HCT116 (cell line): ENCODE data around the gene CYP2A13. TPM values are rescaled to one million over a fixed set of nuclear protein-coding genes. Genes with fewer than 3 reads are reported as not detected.

Experiments
- ATAC-seq: fragments of 200-7000 bp; cut with Tn5 transposase; 2 replicates; pipeline ENCODE4 v1.9.1; 2020; ENCODE audit warnings: mild to moderate bottlenecking, moderate library complexity
- BruUV-seq: library from RNA; stranded (reverse); fragments of 400-500 nt; replicated peaks from 2 replicates; lab custom pipeline; 2021; lab: Mats Ljungman, UMichigan
- CTCF ChIA-PET: fragments of 300-600 bp; sonication (Branson Sonifier 250); formaldehyde crosslinking; loops from one replicate; lab custom pipeline; 2021; ENCODE audit warnings: antibody characterized with exemption; lab: Charles Lee
- POLR2A ChIA-PET: fragments of 300-600, 350-600 bp; sonication (Branson Sonifier 250); formaldehyde crosslinking; loops from one replicate; lab custom pipeline; 2021; ENCODE audit warnings: antibody characterized with exemption; lab: Charles Lee
- RAD21 ChIA-PET, 2 experiments: fragments of 300-600 bp; sonication (Branson Sonifier 250); formaldehyde crosslinking; loops; one replicate each; lab custom pipeline; 2023; ENCODE audit warnings: low total read pairs in 2 of 2; ENCODE audit not compliant: uncharacterized antibody in 2 of 2, unreplicated experiment in 2 of 2, low non-redundant PET in 1 of 2; lab: Charles Lee
- DNase-seq: peaks from one replicate; pipeline ENCODE4 v3.0.0-alpha.2; 2010; ENCODE audit warnings: low read depth, low spot score
- H2AFZ ChIP-seq: fragments of 200-600 bp; shearing (Covaris generic), sonication (generic); 2 replicates; pipeline ENCODE4 v1.6.1; 2017; ENCODE audit warnings: low read depth, mixed run types, mixed read lengths, antibody characterized with exemption, low read length; ENCODE audit not compliant: poor library complexity, severe bottlenecking
- H3K27ac ChIP-seq: 2 replicates; pipeline ENCODE4 v1.5.1; 2012; ENCODE audit warnings: low read depth, low read length
- H3K27me3 ChIP-seq: fragments of 200-600 bp; sonication (generic); 2 replicates; pipeline ENCODE4 v1.6.1; 2016; ENCODE audit warnings: mixed run types, low read length, mixed read lengths; ENCODE audit not compliant: insufficient read depth
- H3K36me3 ChIP-seq, 2 experiments: fragments of 200-500 bp in 1 of 2; fragments of 200-600 bp in 1 of 2; sonication (Bioruptor generic) in 1 of 2; sonication (generic) in 1 of 2; 2 replicates each; pipeline versions ENCODE4 v1.5.1 to v1.6.1; 2014 to 2016; ENCODE audit warnings: low read length in 2 of 2, inconsistent platforms in 1 of 2, mixed read lengths in 1 of 2, mixed run types in 1 of 2; ENCODE audit not compliant: insufficient read depth in 2 of 2, control insufficient read depth in 1 of 2
- H3K4me1 ChIP-seq, 2 experiments: fragments of 200-600 bp in 1 of 2; sonication (generic) in 1 of 2; 2 replicates each; pipeline versions ENCODE4 v1.5.1 to v1.6.1; 2012 to 2017; ENCODE audit warnings: low read length in 2 of 2, inconsistent platforms in 1 of 2, mild to moderate bottlenecking in 1 of 2, mixed read lengths in 1 of 2, mixed run types in 1 of 2, moderate library complexity in 1 of 2; ENCODE audit not compliant: insufficient read depth in 2 of 2, control insufficient read depth in 1 of 2
- H3K4me2 ChIP-seq: fragments of 200-600 bp; sonication (generic); 2 replicates; pipeline ENCODE4 v1.6.1; 2017; ENCODE audit warnings: mixed run types, low read length, mixed read lengths
- H3K4me3 ChIP-seq, 2 experiments: fragments of 200-600 bp in 1 of 2; sonication (generic) in 1 of 2; replicated peaks in 1 of 2; 2 replicates each; pipeline ENCODE4 v1.5.1; 2011 to 2016; ENCODE audit warnings: low read length in 2 of 2, control low read depth in 1 of 2, low read depth in 1 of 2, mild to moderate bottlenecking in 1 of 2, mixed read lengths in 1 of 2, mixed run types in 1 of 2
- H3K79me2 ChIP-seq: fragments of 200-600 bp; sonication (generic); 2 replicates; pipeline ENCODE4 v1.6.1; 2017; ENCODE audit warnings: mild to moderate bottlenecking, mixed run types, low read length, moderate library complexity, mixed read lengths; ENCODE audit not compliant: insufficient read depth
- H3K9ac ChIP-seq: fragments of 200-600 bp; sonication (generic); 2 replicates; pipeline ENCODE4 v1.6.1; 2016; ENCODE audit warnings: low read length, mixed read lengths
- H3K9me2 ChIP-seq: fragments of 200-600 bp; sonication (generic), shearing (Covaris generic); 2 replicates; pipeline ENCODE4 v1.6.1; 2017; ENCODE audit warnings: mixed run types, mild to moderate bottlenecking, moderate library complexity; ENCODE audit not compliant: insufficient read depth
- H3K9me3 ChIP-seq, 2 experiments: fragments of 200-500 bp in 1 of 2; fragments of 200-600 bp in 1 of 2; sonication (Bioruptor generic) in 1 of 2; sonication (generic) in 1 of 2; 2 replicates each; pipeline ENCODE4 v1.6.1; 2014 to 2017; ENCODE audit warnings: low read length in 2 of 2, mixed read lengths in 2 of 2, inconsistent platforms in 1 of 2, low read depth in 1 of 2, mild to moderate bottlenecking in 1 of 2, mixed run types in 1 of 2, moderate library complexity in 1 of 2; ENCODE audit not compliant: control insufficient read depth in 1 of 2, insufficient read depth in 1 of 2
- H4K20me1 ChIP-seq: fragments of 200-600 bp; sonication (generic), shearing (Covaris generic); 2 replicates; pipeline ENCODE4 v1.6.1; 2017; ENCODE audit warnings: mixed run types, mild to moderate bottlenecking, moderate library complexity; ENCODE audit not compliant: insufficient read depth
- ATF3 ChIP-seq: IDR thresholded peaks from 2 replicates; pipeline ENCODE4 v1.6.1; 2012
- CBX3 ChIP-seq: IDR thresholded peaks from 2 replicates; pipeline ENCODE4 v1.6.1; 2012; ENCODE audit warnings: low read depth
- CEBPB ChIP-seq: IDR thresholded peaks from 2 replicates; pipeline ENCODE4 v1.6.1; 2012; ENCODE audit warnings: low read depth
- CTCF ChIP-seq, 3 experiments: fragments of 200-600 bp in 1 of 3; sonication (generic) in 1 of 3; IDR thresholded peaks in 2 of 3; conservative IDR thresholded peaks in 1 of 3; 2 replicates each; pipeline ENCODE4 v1.5.1; 2012 to 2017; ENCODE audit warnings: low read depth in 2 of 3, low read length in 2 of 3, antibody characterized with exemption in 1 of 3, borderline replicate concordance in 1 of 3, control low read depth in 1 of 3, mild to moderate bottlenecking in 1 of 3, mixed read lengths in 1 of 3, mixed run types in 1 of 3, moderate library complexity in 1 of 3; ENCODE audit not compliant: insufficient read depth in 1 of 3
- EGR1 ChIP-seq: IDR thresholded peaks from 2 replicates; pipeline ENCODE4 v1.6.1; 2012; ENCODE audit warnings: low read depth
- ELF1 ChIP-seq: IDR thresholded peaks from 2 replicates; pipeline ENCODE4 v1.6.1; 2012; ENCODE audit warnings: low read depth, borderline replicate concordance
- EZH2 ChIP-seq: fragments of 200-600 bp; sonication (generic); IDR thresholded peaks from 2 replicates; pipeline ENCODE4 v1.6.1; 2017; ENCODE audit warnings: antibody characterized with exemption, mixed run types
- JUND ChIP-seq: IDR thresholded peaks from 2 replicates; pipeline ENCODE4 v1.6.1; 2012
- POLR2A ChIP-seq: IDR thresholded peaks from 2 replicates; pipeline ENCODE4 v1.7.0; 2011; ENCODE audit warnings: borderline replicate concordance; ENCODE audit not compliant: insufficient read depth, insufficient read length; ENCODE audit errors: extremely low read depth
- POLR2AphosphoS5 ChIP-seq: IDR thresholded peaks from 2 replicates; pipeline ENCODE4 v1.6.1; 2011; ENCODE audit warnings: mild to moderate bottlenecking, low read depth, low read length, moderate library complexity
- RAD21 ChIP-seq: IDR thresholded peaks from 2 replicates; pipeline ENCODE4 v1.6.1; 2012; ENCODE audit warnings: low read depth, mild to moderate bottlenecking
- SP1 ChIP-seq: IDR thresholded peaks from 2 replicates; pipeline ENCODE4 v1.6.1; 2012; ENCODE audit warnings: low read depth
- SRF ChIP-seq: IDR thresholded peaks from 2 replicates; pipeline ENCODE4 v1.6.1; 2012; ENCODE audit warnings: low read depth
- TCF7L2 ChIP-seq: IDR thresholded peaks from 2 replicates; pipeline ENCODE4 v1.7.0; 2011; ENCODE audit warnings: borderline replicate concordance, inconsistent platforms; ENCODE audit not compliant: insufficient read depth, insufficient read length; ENCODE audit errors: extremely low read depth
- YY1 ChIP-seq: IDR thresholded peaks from 2 replicates; pipeline ENCODE4 v1.6.1; 2011; ENCODE audit warnings: low read length, low read depth, moderate library complexity, mild to moderate bottlenecking; ENCODE audit not compliant: insufficient replicate concordance; ENCODE audit errors: extremely low read depth
- ZFX ChIP-seq: fragments of 450-650 bp; IDR thresholded peaks from 2 replicates; pipeline ENCODE4 v1.6.1; 2017
- ZNF274 ChIP-seq: fragments of 200-500 bp; sonication (Bioruptor generic); IDR thresholded peaks from 2 replicates; pipeline ENCODE4 v1.6.1; 2014; ENCODE audit warnings: mild to moderate bottlenecking, low read depth, low read length, inconsistent platforms
- intact Hi-C: fragments of 100-400 bp; cut with micrococcal nuclease; formaldehyde crosslinking; loops from 2 replicates; pipeline ENCODE4 v1.10.0; 2022
- total RNA-seq: library from RNA; stranded (reverse); gene quantifications from one replicate; pipeline ENCODE4 v1.2.1, GENCODE V29; 2021; ENCODE audit not compliant: unreplicated experiment
- TF ChIP-seq, protein P1 (sequence below): IDR thresholded peaks from 2 replicates; pipeline ENCODE4 v1.6.1; 2012; ENCODE audit warnings: low read depth

CYP2A13 gene
- total RNA-seq, 1 experiment from 2014 or later = not detected

GRCh38 chr19:41085748-41086415 lies 2.4 kb upstream of the CYP2A13 start:
- Histone ChIP-seq H3K9me2 (no peaks in the 10 kb centered on the region; the same call in 1 of the 2 replicates), H3K79me2 (no peaks in the 10 kb centered on the region), H4K20me1 (no peaks in the 10 kb centered on the region), H3K27ac (no peak overlapping the region), H3K27me3 (peaks cover 4% of the 10 kb centered on the region; the same call in 1 of the 2 replicates), H3K4me1 (peaks cover 0 to 10% of the 10 kb centered on the region in 2 experiments; a peak in 2 of 4 replicates), H3K36me3 (no peaks in the 10 kb centered on the region), H3K4me2 (no peak overlapping the region), H2AFZ (no peak overlapping the region), H3K9me3 (no peaks in the 10 kb centered on the region), H3K4me3 (no peak overlapping the region), H3K9ac (no peak overlapping the region)
- ChIA-PET POLR2A (no interaction called here), CTCF (no interaction called here), RAD21 (no interaction called here)
- DNase-seq (no peak), ATAC-seq (no peak)
- intact Hi-C loops = no loop called here
- no TSS peak for BruUV-seq
- TF ChIP-seq SP1 (no peak), TCF7L2 (no peak), CBX3 (no peak), EGR1 (no peak), POLR2AphosphoS5 (no peak), EZH2 (no peak), ATF3 (no peak), YY1 (no peak), RAD21 (no peak), ZFX (no peak), CEBPB (no peak), POLR2A (no peak), ELF1 (no peak), JUND (no peak), CTCF (IDR thresholded peaks at IDR 0.05 in 2 of 3, conservative IDR thresholded peaks at IDR 0.05 in 1 of 3; ENCODE audit: borderline replicate concordance in 1 of 3, insufficient read depth in 1 of 3, low read depth in 2 of 3, low read length in 2 of 3) (no peak), ZNF274 (no peak), SRF (no peak)
- TF ChIP-seq, protein P1, sequence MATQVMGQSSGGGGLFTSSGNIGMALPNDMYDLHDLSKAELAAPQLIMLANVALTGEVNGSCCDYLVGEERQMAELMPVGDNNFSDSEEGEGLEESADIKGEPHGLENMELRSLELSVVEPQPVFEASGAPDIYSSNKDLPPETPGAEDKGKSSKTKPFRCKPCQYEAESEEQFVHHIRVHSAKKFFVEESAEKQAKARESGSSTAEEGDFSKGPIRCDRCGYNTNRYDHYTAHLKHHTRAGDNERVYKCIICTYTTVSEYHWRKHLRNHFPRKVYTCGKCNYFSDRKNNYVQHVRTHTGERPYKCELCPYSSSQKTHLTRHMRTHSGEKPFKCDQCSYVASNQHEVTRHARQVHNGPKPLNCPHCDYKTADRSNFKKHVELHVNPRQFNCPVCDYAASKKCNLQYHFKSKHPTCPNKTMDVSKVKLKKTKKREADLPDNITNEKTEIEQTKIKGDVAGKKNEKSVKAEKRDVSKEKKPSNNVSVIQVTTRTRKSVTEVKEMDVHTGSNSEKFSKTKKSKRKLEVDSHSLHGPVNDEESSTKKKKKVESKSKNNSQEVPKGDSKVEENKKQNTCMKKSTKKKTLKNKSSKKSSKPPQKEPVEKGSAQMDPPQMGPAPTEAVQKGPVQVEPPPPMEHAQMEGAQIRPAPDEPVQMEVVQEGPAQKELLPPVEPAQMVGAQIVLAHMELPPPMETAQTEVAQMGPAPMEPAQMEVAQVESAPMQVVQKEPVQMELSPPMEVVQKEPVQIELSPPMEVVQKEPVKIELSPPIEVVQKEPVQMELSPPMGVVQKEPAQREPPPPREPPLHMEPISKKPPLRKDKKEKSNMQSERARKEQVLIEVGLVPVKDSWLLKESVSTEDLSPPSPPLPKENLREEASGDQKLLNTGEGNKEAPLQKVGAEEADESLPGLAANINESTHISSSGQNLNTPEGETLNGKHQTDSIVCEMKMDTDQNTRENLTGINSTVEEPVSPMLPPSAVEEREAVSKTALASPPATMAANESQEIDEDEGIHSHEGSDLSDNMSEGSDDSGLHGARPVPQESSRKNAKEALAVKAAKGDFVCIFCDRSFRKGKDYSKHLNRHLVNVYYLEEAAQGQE = no peak
